Raji (cell line): Measurements from ENCODE around the gene MARCHF4.

Experiments used
- POLR2A ChIP-seq: IDR thresholded peaks from 2 replicates; pipeline ENCODE4 v1.6.1; 2011; ENCODE audit warnings: low read depth, low read length, control low read depth; ENCODE audit not compliant: insufficient read depth

Gene MARCHF4, protein sequence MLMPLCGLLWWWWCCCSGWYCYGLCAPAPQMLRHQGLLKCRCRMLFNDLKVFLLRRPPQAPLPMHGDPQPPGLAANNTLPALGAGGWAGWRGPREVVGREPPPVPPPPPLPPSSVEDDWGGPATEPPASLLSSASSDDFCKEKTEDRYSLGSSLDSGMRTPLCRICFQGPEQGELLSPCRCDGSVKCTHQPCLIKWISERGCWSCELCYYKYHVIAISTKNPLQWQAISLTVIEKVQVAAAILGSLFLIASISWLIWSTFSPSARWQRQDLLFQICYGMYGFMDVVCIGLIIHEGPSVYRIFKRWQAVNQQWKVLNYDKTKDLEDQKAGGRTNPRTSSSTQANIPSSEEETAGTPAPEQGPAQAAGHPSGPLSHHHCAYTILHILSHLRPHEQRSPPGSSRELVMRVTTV

DNA sequence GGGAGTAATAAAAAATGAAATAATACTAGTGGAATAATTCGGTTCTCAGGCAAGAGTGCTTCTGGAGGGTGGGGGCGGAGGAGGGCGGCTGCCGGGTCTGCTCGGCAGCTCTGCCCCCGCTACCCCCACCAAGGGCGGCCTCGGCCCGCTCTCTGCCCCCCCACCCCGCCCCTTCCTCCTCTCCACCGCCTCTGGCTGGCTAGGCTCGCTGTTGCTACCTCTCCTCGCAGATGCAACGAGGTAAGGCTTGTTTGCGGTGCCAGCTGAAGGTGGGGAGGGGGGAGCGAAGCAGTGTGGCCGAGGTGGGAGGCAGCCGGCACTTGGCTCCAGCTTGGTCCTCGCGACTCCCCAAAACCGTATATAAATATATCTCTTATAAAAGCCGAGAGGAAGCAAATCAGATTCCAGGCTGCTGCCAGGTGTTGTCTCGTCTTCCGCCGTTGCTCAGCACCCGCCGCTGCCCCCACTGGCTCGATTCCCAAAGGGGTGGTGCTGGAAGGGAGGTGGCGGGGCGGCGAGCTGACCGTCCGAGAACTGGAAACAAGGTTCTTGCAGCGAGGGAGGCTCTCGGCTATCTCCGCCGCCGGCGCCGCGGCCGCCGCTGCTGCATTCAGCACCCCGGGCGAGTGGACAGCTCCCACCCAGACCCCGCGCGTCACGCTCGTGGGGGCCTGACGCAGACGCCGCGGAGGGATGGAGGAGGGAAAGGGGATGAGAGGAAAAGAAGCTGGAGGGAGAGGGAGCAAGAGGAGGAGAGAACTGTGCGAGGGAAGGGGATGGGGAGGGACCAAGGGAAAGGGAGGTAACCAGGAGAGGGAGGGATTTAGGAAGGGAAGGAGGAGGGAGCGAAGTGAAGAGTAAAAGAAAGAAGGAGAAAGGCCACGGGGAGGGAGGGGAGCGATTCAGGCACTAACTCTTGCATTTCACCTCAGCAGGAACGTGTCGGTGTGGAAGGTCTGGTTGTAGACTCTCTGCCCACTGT, at the start of gene MARCHF4:
Gene MARCHF4, minus strand, starts transcription at position 763 of the 982 bp plus-strand sequence. CDS start 2,223 bp downstream, outside the sequence.
- no peak for TF ChIP-seq POLR2A

DNA sequence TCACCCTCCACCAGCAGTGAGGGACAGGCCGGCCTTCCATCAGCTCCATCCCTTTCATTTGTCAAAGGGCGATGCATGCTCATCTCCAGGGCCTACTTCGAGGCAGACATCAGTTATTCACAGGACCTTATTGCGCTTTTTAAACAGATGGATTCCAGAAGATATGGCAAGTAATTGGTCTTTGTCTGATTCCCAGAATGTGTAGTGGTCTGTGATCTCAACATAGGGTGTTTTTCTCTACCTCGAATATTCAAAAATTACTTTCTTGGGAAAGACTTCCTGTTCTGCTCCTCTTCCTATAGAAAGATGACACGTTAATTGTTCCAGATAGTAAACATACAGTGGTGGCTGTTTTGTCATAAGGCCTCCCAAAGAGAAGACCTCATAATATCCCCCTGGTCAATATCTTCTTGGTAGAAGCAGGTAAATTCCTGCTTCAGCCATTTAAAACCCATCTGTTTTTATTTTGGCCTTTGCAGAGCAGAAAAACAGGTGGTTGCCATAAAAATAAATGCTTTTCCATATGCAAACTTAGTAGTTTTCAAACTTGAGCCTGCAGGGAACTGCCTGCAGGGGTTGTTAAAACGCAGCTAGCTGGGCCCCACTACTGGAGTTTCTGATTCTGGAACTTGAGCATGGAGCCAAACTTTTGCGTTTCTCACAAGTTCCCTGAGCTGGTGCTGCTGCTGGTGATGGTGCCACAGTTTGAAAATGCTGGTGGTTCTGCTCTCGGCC, 48.3 kb upstream of the MARCHF4 start:
- TF ChIP-seq POLR2A = no peak

DNA sequence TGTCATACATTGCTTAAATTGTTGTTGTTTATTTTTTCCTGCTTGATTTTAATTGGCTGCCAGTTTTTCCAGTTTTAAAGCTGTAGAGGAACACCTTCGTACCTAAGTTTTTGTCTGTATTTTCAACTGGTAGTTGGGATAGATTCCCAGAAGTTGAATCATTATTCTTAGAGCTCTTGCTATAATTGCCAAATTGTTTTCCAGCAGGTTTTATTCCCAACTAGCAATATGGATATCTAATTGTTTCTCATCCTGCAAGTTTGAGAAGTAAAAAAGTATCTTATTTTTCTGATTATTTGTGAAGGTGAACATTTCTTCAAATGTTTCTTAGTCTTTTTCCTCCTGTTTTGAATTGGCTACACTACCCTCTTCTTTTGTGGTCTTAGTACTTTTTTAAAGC, 46.7 kb upstream of the MARCHF4 start:
- TF ChIP-seq POLR2A = no peak

DNA sequence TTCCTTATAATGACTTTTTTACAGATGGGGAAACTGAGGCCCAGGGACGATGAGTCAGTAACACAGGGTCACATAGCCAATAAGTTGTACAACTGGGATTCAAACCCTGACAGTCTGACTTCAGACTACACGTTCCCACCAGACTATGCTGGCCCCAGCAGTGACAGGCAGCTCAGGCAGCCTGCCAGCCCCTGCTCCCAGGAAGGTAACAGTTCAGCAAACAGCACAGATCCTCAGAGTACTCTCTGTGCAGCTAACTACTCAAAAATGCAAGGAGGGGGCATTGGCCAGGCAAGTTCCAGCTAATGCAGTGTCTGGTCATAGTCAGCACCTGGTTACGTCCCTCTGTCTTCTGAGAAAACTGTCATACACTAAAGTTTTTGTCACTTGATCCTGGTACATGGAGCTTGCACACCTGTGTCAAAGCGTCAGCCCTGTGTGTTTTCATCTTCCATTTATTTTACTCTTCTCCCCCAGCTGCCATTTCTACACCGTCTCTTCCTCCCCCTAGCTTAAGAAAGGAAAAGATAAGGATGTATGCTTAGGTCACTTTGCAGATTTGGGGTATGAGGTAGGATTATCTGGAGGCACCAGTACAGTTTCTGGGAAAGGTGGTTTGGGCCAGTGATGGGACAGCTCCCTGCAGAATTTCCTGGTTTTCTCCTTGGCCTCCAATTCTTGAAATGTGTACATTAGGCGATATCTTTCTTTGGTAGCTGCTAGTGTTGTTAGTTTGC, 44.5 kb upstream of the MARCHF4 start:
- no peak for TF ChIP-seq POLR2A

DNA sequence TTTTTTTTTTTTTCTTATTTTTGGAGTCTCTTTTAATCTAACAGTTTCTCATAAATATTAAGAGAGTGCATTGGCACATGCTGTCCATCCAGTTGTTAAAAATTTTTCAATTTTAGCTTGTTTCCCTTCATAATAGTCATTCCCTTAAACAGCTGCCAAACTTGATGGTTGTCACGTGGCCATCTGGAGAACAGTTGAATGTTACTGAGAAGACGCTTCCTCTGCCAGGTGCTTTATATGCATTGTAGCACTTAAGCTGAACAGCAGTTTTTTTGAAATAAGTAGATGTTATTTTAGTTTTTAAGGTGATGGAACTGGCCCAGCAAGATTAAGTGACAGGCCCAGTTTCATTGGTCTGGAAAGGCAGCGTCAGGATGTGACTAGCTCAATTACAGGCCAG, 43.3 kb upstream of the MARCHF4 start:
- no peak for TF ChIP-seq POLR2A

DNA sequence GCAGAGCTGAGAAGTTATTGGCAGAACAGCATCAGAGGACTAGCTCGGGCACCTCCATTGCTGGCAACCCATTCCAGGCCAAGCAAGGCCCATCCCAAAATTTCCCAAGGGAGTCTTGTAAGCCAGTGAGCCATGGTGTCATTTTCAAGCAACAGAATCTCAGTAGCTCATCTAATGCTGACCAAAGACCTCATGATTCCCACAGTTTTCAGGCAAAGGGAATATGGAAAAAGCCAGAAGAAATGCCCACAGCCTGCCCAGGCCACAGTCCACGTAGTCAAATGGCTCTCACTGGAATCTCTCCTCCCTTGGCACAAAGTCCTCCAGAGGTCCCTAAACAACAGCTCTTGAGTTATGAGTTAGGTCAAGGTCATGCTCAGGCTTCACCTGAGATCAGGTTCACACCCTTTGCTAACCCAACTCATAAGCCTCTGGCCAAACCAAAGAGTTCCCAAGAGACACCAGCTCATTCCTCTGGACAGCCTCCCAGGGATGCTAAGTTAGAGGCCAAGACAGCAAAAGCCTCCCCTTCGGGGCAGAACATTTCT, 42.6 kb upstream of the MARCHF4 start:
- no peak for TF ChIP-seq POLR2A

DNA sequence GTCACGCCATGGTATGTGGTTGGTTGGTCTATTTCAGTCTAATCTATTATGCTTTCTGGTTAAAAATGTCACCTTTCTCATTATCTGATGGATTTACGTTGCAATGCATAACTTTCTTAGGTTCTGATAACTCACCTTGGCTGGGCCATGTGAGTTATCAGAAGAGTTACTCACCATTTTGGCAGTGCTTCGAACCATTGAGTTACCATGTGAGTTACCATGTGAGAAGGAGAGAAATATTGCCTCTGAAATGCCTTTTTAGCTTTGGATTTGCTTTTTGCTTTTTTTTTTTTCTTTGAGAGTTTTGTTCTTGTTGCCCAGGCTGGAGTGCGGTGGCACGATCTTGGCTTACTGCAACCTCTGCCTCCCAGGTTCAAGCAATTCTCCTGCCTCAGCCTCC, 41.6 kb upstream of the MARCHF4 start:
- TF ChIP-seq POLR2A = no peak

DNA sequence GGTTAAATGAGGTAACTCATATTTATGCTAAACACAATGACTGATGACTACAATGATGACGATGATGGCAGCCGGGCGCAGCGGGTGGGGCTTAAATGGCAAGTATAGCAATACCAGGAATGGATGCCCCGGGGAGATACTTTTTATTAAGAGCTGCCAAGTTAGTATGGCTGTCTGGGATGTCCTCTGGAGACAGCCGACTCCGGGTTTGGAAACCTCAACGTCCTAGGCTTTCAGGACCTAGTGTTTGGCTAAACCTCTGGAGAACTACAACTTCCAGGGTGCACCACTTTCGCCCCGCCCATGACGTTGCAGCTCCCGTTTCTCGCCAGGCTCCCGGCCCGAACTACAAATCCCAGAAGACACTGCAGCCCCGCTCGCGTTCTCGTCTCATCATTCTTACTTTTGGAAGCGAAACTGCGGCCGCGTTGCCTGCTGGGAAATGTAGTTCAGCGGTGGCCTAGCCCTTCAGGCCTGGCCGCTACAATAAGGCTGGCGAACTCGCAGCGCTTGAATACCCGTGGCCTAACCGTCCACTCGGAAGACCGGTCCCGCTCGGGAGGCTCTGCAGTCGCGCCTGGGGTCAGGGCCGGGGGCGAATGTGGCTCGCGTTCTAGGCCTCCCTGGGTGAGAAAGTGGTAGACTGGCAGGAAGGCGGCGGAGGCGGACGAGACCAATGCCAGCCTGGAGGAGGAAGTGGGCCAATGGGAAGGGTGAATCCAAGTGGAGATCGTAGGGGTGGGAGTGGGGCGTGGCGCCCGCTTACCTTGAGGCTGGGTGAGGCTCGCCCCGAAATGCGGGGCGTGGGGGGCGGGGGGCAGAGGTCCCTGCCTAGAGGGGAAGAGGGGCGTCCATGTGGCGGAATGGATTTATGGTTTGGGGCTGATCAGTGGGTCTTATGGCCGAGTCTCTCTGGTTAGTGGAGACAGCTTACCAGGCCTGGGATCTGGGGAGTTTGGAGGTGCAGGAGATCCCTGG, 40.0 kb upstream of the MARCHF4 start, which contains the start of gene SMARCAL1:
Gene SMARCAL1, plus strand, starts transcription at position 463 of the 978 bp plus-strand sequence. CDS start 2,221 bp downstream, outside the sequence.
- TF ChIP-seq POLR2A = peak; percentile 72

DNA sequence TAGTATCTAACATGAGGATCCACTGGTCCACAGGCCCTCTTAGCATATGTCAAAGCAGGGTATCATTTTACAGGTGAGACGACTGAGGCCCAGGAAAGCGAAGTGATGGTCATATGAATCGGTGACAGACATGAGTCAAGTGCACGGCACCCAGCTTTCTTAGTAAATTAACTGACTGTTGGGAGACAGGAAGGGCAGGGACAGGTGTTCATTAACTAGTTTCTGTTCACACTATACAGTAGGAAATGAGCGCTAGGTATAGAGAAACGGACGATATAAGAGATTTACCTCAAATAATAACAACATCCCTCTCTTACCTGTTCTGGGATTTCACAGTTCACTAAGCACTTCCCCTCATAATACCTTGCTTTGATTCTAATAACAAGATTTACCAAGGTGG, 38.3 kb upstream of the MARCHF4 start:
- TF ChIP-seq POLR2A = no peak

DNA sequence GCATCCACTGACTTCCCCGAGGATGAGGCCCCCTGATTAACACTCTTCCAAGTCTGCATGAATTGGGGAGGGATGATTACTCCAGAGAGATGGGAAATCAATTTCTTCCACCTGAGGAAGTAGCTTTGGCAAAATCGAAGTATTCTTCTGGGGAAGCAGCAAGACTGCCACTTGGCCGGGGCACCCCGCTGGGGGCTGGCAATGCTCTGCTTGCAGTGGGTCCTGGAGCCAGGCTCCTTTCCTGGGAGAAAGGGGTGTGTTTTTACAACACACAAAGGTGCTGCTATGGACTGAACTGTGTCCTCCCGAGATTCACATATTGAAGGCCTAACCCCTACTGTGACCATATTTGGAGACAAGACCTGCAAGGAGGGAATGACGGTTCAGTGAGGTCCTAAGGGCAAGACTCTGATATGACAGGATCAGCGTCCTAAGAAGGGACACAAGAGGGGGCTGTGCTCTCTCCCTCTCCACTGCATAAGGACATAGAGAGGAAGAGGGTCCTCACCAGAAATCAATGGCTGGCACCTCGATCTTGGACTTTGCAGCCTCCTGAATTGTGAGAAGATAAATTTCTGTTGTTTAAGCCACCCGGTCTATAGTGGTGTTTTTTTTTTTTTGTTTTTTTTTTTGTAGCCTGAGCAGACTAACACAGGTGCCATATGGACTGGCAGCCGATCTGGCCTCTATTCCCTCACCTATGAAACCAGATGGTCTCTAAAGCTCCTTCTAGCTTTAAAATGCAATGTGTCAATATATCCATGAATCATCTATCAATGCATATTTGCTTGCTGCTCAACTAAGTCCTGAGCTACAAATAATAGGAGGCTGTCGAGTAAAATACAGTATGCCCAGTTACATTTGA, 36.4 kb upstream of the MARCHF4 start:
- TF ChIP-seq POLR2A = no peak

DNA sequence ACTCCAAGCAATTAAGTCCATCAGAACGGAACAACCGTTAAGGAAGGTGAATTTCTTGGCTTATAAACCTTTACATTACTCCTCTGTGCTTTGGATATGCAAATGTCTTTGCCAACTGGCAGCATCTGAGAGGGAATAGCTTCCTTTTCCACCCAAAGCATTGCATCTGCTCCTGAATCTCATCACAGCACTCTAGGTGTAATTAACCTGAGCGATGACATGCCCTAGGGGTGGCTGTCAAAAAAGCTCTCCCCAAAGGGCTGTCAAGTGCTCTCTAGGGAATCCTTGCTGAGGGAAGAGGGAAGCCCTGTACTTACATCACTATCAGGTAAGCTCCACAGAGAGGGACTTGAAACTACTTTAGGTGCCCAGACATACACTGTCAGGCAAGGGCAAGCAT, 34.5 kb upstream of the MARCHF4 start:
- no peak for TF ChIP-seq POLR2A

DNA sequence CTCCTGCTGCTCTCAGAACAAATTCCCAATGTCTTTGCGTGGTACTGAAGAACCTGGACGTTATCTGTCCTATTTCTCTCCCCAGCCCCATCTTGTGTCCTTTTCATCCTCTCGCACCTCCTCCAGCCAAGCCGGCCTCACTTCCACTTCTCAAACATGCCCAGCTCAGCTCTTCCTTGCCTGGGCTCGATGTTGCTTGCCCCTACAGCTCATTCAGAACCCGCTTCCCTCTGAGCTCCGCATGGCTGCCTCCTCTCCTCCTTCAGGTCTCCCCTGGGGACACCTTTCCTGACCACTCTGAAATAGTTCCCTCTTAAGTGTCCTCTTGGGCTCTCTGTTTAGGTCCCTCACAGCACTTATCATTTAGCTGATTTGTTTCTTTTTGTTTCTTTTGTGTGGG, 33.3 kb upstream of the MARCHF4 start:
- TF ChIP-seq POLR2A = no peak
